Vagina (tissue), 2 donors: ENCODE data around the gene PPIF.

Experiments used
- POLR2A ChIP-seq, 2 donors: fragments of 450-650 bp; IDR thresholded peaks; one replicate each; pipeline ENCODE4 v1.6.1; 2017; ENCODE audit warnings: antibody characterized with exemption in 2 of 2, mild to moderate bottlenecking in 2 of 2, moderate library complexity in 2 of 2
- TF ChIP-seq, protein P1 (sequence below), 3 experiments: fragments of 450-650 bp in 2 of 3; fragments of 200-600 bp in 1 of 3; sonication (generic) in 1 of 3; IDR thresholded peaks; one replicate each; pipeline ENCODE4 v1.5.1; 2017 to 2019; ENCODE audit warnings: antibody characterized with exemption in 3 of 3, mild to moderate bottlenecking in 2 of 3, moderate library complexity in 2 of 3

DNA sequence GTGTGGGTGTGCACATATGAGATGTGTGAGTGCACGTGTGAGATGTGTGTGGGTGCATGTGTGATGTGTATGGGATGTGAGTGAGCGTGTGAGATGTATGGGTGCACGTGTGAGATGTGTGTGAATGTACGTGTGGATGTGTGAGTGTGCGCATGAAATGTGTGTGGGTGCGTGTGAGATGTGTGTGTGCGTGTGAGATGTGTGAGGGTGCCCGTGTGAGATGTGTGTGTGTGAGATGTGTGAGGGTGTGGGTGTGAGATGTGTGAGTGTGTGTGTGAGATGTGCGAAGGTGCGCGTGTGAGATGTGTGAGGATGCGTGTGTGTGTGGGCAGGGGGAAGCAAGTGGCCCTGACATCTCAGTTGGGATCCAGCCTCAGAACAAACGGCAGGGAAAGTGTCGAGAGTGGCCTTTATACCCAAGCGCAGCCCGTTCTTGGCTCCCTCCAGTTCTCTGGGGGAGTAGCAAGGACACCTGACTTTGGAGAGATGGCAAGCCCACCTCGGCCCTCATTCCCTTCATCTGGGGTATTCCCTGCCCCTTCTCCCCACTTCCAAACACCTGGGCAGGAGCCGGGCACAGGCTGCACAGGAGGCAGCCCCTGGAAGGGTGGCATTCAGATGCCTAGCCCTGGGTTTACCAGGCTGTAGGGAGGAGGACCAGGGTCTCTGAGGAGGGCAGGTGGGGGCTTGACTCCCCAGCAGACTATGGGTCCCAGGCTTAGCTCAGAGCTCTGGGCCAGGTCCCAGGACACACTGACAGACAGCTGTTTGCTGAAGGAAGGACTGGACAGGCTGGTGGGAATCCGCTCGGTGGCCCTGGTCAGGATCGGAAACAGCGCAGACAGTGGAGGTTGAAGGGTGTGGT lies 31.6 kb downstream of the PPIF start:
- TF ChIP-seq POLR2A (IDR thresholded peaks at IDR 0.05): no peak
- TF ChIP-seq, protein P1, sequence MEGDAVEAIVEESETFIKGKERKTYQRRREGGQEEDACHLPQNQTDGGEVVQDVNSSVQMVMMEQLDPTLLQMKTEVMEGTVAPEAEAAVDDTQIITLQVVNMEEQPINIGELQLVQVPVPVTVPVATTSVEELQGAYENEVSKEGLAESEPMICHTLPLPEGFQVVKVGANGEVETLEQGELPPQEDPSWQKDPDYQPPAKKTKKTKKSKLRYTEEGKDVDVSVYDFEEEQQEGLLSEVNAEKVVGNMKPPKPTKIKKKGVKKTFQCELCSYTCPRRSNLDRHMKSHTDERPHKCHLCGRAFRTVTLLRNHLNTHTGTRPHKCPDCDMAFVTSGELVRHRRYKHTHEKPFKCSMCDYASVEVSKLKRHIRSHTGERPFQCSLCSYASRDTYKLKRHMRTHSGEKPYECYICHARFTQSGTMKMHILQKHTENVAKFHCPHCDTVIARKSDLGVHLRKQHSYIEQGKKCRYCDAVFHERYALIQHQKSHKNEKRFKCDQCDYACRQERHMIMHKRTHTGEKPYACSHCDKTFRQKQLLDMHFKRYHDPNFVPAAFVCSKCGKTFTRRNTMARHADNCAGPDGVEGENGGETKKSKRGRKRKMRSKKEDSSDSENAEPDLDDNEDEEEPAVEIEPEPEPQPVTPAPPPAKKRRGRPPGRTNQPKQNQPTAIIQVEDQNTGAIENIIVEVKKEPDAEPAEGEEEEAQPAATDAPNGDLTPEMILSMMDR (IDR thresholded peaks at IDR 0.05): no peak
